GM19193 (cell line): ENCODE measurements around the gene WBP4.

Experiments used
- POLR2A ChIP-seq: IDR thresholded peaks from 4 replicates; pipeline ENCODE4 v1.6.1; 2011; ENCODE audit not compliant: insufficient read depth, insufficient read length; ENCODE audit errors: extremely low read depth

The WBP4 gene

DNA sequence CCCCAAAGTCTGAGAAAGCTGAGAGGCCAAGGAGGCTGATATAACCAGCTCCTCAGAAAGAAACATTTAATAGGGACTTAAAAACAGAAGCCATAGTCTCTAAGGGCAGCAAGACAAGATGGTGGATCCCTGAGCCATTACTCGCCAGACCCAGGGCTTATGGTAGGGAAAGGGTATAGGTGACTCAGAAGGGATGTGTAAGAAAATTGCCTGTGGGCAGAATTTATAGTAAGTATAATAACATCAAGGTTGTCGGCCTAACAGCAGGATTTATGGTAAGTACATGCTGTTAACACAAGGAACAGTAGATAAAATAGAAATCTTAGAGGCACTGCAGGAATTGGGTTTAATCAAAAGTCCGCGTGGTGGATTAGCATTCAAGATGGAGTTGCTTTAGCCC, 56.6 kb downstream of the WBP4 start:
- TF ChIP-seq POLR2A = no peak

DNA sequence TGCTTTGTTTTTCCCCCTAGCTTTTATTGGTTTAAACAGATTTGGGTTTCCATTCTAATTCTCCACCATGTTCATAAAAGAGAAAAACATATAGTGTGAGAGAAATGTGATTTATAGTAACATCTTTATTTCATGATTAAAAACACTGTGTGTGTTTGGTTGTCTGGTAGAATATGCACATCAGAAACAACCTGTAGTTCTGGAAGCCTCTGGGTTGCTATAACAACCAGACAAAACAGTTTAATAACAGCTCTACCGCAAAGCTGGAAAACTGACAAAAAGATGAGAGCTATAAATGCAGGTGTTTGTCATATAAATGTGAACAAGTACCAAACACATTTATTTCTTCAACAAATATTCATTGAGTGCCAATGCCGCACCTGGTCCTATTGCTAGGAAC, 61.5 kb downstream of the WBP4 start:
- TF ChIP-seq POLR2A = no peak

DNA sequence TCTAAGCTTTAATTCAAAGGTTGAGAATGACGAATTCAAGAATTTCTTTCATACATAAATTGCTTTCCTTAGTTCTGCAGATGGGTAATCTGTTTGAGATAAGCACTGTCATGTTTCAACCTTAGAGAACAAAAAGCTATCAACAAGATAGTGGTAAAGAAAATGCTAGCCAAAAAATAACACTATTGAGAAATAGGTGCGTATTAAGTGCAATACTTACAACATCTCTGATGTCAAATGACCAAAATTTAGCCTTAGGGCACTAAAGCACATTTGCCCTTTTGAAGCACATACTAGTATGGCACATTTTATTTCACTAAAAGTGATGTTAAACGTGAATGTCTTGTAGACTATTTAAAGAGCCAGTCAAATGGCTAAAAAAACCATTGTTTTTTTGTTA, 66.4 kb downstream of the WBP4 start:
- no peak for TF ChIP-seq POLR2A

DNA sequence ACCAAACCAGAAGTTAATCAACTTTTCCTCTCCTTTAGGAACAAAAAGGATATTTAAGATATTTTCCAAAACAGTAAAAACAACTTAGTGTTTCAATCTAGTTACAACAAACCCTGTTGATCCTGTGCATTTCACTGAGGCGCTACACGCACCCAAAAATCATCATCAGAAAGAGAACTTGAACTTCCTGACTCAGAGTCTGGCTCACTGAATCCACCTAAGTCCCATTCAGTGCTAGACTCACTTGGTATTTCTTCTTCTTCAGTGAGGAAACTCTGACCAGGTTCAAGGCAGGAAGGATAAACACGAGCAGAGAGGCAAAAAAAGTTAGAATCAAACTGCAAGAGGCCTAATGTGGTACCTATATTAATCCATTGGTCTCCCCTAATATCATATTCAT, 69.0 kb downstream of the WBP4 start:
- no peak for TF ChIP-seq POLR2A

DNA sequence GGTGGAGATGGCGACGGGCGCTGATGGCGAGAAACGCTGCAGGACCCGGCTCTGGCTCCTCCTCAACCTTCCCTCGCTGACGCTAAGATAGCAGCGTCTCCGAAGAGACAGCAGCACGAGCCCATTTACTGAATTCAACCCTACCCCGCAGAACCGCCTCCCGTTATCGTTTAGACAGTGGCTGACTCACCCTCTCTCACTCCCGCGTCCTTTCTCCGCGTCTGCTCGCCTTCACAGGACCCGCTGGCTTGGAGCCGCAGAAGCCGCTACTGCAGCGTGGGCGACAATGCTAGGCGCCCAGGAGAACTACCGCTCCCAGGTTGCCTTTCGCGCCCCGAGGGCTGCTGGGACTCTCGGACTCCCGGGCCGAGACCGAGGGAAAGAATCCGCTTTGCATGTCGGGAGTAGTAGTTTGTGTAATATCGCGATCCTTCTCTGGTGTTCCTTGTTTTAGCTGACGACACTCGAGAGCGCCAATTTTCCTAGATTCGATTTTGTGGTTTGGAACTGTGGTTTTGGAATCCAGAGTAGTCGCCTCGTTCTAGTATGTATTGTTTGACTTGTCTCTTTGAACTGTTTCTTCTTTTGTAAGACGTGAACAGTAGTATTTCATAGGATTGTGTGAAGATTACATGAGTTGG, 71.3 kb downstream of the WBP4 start, which contains the start of gene KBTBD6:
KBTBD6 (minus strand) TSS at position 291 of the 641 bp plus-strand sequence. CDS start 291 bp downstream, outside the sequence.
- TF ChIP-seq POLR2A = peak; percentile 71
